Endothelial cell of umbilical vein (primary cell): ENCODE results near the gene PUS1. TPM values are rescaled to one million over a fixed set of nuclear protein-coding genes. Genes with fewer than 3 reads are reported as not detected.
"Not testable (repeated sequence)": the region's sequence is repeated elsewhere in the genome, so short reads cannot be mapped to it uniquely, and the experiment has no call there.

Source experiments
- BruUV-seq: library from RNA; stranded (reverse); fragments of 400-500 nt; replicated peaks from 2 replicates; lab custom pipeline; 2021; lab: Mats Ljungman, UMichigan
- CTCF ChIA-PET: fragments of 300-600, 350-600 bp; sonication (Branson Sonifier 250); formaldehyde crosslinking; loops from one replicate; lab custom pipeline; 2021; ENCODE audit warnings: antibody characterized with exemption, inconsistent platforms; lab: Charles Lee
- POLR2A ChIA-PET: fragments of 300-600, 350-600 bp; sonication (Branson Sonifier 250); formaldehyde crosslinking; loops from one replicate; lab custom pipeline; 2021; ENCODE audit warnings: antibody characterized with exemption, inconsistent platforms; lab: Charles Lee
- DNase-seq: peaks from one replicate; pipeline ENCODE4 v3.0.0-alpha.2; 2011; ENCODE audit warnings: low read depth, low spot score
- FAIRE-seq: peaks from 2 replicates; lab custom pipeline; 2011; peaks lifted over from hg19 to GRCh38; lab: Jason Lieb, UNC
- H2AFZ ChIP-seq: 2 replicates; pipeline ENCODE4 v1.6.0; 2012; ENCODE audit warnings: low read depth, low read length, control low read depth, inconsistent platforms
- H3K27ac ChIP-seq: 2 replicates; pipeline ENCODE4 v1.5.1; 2011; ENCODE audit warnings: low read depth, mild to moderate bottlenecking, control low read depth, low read length, moderate library complexity; ENCODE audit not compliant: insufficient read depth
- H3K27me3 ChIP-seq, 2 experiments: 2 replicates each; pipeline versions ENCODE4 v1.6.0 to v1.6.1; 2011; ENCODE audit warnings: low read length in 2 of 2, mixed read lengths in 1 of 2; ENCODE audit not compliant: control insufficient read depth in 2 of 2, insufficient read depth in 2 of 2
- H3K36me3 ChIP-seq, 2 experiments: 2 replicates in 1 of 2; 3 replicates in 1 of 2; pipeline ENCODE4 v1.5.1; 2011; ENCODE audit warnings: low read length in 2 of 2, mild to moderate bottlenecking in 1 of 2, moderate library complexity in 1 of 2; ENCODE audit not compliant: control insufficient read depth in 2 of 2, insufficient read depth in 2 of 2; ENCODE audit errors: extremely low read depth in 1 of 2
- H3K4me1 ChIP-seq: 3 replicates; pipeline ENCODE4 v1.5.1; 2011; ENCODE audit warnings: mild to moderate bottlenecking, low read length; ENCODE audit not compliant: control insufficient read depth, insufficient read depth; ENCODE audit errors: extremely low read depth
- H3K4me2 ChIP-seq: 2 replicates; pipeline ENCODE4 v1.6.1; 2011; ENCODE audit warnings: low read length, control low read depth, mixed read lengths; ENCODE audit not compliant: insufficient read depth
- H3K4me3 ChIP-seq, 3 experiments: fragments of 200-600 bp in 1 of 3; sonication (generic), shearing (Covaris generic) in 1 of 3; replicated peaks in 1 of 3; 2 replicates each; pipeline ENCODE4 v1.5.1; 2011 to 2016; ENCODE audit warnings: control low read depth in 3 of 3, low read length in 3 of 3, mild to moderate bottlenecking in 2 of 3, inconsistent platforms in 1 of 3, low read depth in 1 of 3, moderate library complexity in 1 of 3; ENCODE audit not compliant: insufficient read depth in 1 of 3
- H3K79me2 ChIP-seq: 2 replicates; pipeline ENCODE4 v1.6.0; 2012; ENCODE audit warnings: low read length, inconsistent platforms; ENCODE audit not compliant: control insufficient read depth, insufficient read depth
- H3K9ac ChIP-seq: replicated peaks from 2 replicates; pipeline ENCODE3; 2011; ENCODE audit warnings: low read length, control low read depth; ENCODE audit not compliant: insufficient read depth; ENCODE audit errors: extremely low read depth
- H3K9me1 ChIP-seq: replicated peaks from 3 replicates; pipeline ENCODE4 v1.6.0; 2011; ENCODE audit warnings: mild to moderate bottlenecking, low read length; ENCODE audit not compliant: control insufficient read depth, insufficient read depth; ENCODE audit errors: extremely low read depth
- H3K9me3 ChIP-seq: replicated peaks from 2 replicates; pipeline ENCODE4 v1.5.1; 2012; ENCODE audit warnings: low read length, inconsistent platforms; ENCODE audit not compliant: control insufficient read depth, insufficient read depth
- H4K20me1 ChIP-seq: replicated peaks from 2 replicates; pipeline ENCODE3; 2011; ENCODE audit warnings: mild to moderate bottlenecking, low read length; ENCODE audit not compliant: control insufficient read depth, insufficient read depth; ENCODE audit errors: extremely low read depth
- EZH2 ChIP-seq: IDR thresholded peaks from 2 replicates; pipeline ENCODE4 v1.6.1; 2012; ENCODE audit warnings: borderline replicate concordance, low read depth, mild to moderate bottlenecking, moderate library complexity, low read length, inconsistent platforms; ENCODE audit not compliant: severe bottlenecking
- FOS ChIP-seq: IDR thresholded peaks from 2 replicates; pipeline ENCODE4 v1.6.1; 2011; ENCODE audit warnings: mild to moderate bottlenecking, low read length, moderate library complexity, borderline replicate concordance; ENCODE audit not compliant: insufficient read depth
- GATA2 ChIP-seq: IDR thresholded peaks from 2 replicates; pipeline ENCODE4 v1.7.0; 2011; ENCODE audit warnings: low read depth, mild to moderate bottlenecking, moderate library complexity, mixed read lengths, low read length; ENCODE audit not compliant: insufficient read length, insufficient read depth
- MYC ChIP-seq: IDR thresholded peaks from one replicate; pipeline ENCODE4 v1.6.1; 2011; ENCODE audit warnings: mild to moderate bottlenecking, low read depth, low read length
- POLR2A ChIP-seq: IDR thresholded peaks from 2 replicates; pipeline ENCODE4 v1.6.1; 2012; ENCODE audit warnings: low read depth, mild to moderate bottlenecking, control low read depth, low read length
- dilution Hi-C: fragments of 300-500 bp; cut with MboI; formaldehyde crosslinking; loops from one replicate; pipeline ENCODE4 v1.15.0; 2019; ENCODE audit warnings: low sequenced_read_pairs; ENCODE audit not compliant: extremely low pct_ligation_motif_present
- intact Hi-C: fragments of 100-400 bp; cut with micrococcal nuclease; formaldehyde crosslinking; loops from one replicate; pipeline ENCODE4 v1.10.0; 2022
- polyA plus RNA-seq, 4 experiments: library from polyadenylated mRNA; depleted of rRNA in 3 of 4; stranded (reverse) in 3 of 4; unstranded in 1 of 4; fragments of >200 nt; gene quantifications; 2 replicates each; pipeline versions ENCODE4 v1.2.1 to v1.2.3, GENCODE V29; 2011 to 2012; ENCODE audit warnings: missing spikeins in 1 of 4
- total RNA-seq: library from RNA; stranded (reverse); gene quantifications from 2 replicates; pipeline ENCODE4 v1.2.3, GENCODE V29; 2021

PUS1 gene
- total and polyA plus RNA-seq, 2 donors (not counting 3 experiments of a cell fraction or from before 2014, with no cell fraction given) = 33.9 to 52.2 TPM

GRCh38 chr12:131983554-131983953 lies 54.5 kb downstream of the PUS1 start:
- peaks cover 15 to 26% of the 10 kb centered on the region in 2 experiments for H3K36me3 ChIP-seq
- CTCF ChIA-PET = no interaction called here

GRCh38 chr12:131984334-131984733 lies 55.3 kb downstream of the PUS1 start:
- dilution Hi-C loops = no loop called here
- no TSS peak for BruUV-seq

More at GRCh38 chr12:131983554-131983953, 54.5 kb downstream of the PUS1 start:
- H3K4me1 ChIP-seq = no peaks in the 10 kb centered on the region
- no peaks in the 10 kb centered on the region for H3K9me1 ChIP-seq
- POLR2A ChIA-PET = no interaction called here
- intact Hi-C loops (no loop called here), dilution Hi-C loops (no loop called here)
- H3K27me3 ChIP-seq = no peaks in the 10 kb centered on the region
- no peak for TF ChIP-seq FOS
- no peak for TF ChIP-seq EZH2
- TF ChIP-seq MYC = no peak
- TF ChIP-seq GATA2 = no peak
- no peak overlapping the region for H2AFZ ChIP-seq
- H3K9ac ChIP-seq = no peak overlapping the region
- H4K20me1 ChIP-seq = no peaks in the 10 kb centered on the region
- DNase-seq (no peak), FAIRE-seq (no peak)
- H3K4me3 ChIP-seq = no peak overlapping the region
- no peaks in the 10 kb centered on the region for H3K9me3 ChIP-seq
- H3K79me2 ChIP-seq = no peaks in the 10 kb centered on the region
- H3K27ac ChIP-seq = no peak overlapping the region
- no TSS peak for BruUV-seq
- no peak overlapping the region for H3K4me2 ChIP-seq

GRCh38 chr12:131985510-131985875 lies 56.4 kb downstream of the PUS1 start:
- H3K4me3 ChIP-seq, DNase-seq, H3K9me1 ChIP-seq, H3K27me3 ChIP-seq, intact Hi-C loops, H3K9me3 ChIP-seq, POLR2A ChIA-PET, H4K20me1 ChIP-seq, BruUV-seq, H3K27ac ChIP-seq, H3K9ac ChIP-seq, dilution Hi-C loops, H3K4me2 ChIP-seq, H2AFZ ChIP-seq, FAIRE-seq, H3K4me1 ChIP-seq, H3K79me2 ChIP-seq: not testable (repeated sequence)
- CTCF ChIA-PET = interaction anchor here (0.8 kb wide), 1 partner anchor 134 kb away, joined by 3 read pairs; no protein-coding TSS in a partner anchor
- H3K36me3 ChIP-seq = peaks cover 15 to 35% of the 10 kb centered on the region in 2 experiments

More at GRCh38 chr12:131984334-131984733, 55.3 kb downstream of the PUS1 start:
- POLR2A ChIA-PET = no interaction called here
- H3K4me1 ChIP-seq = no peaks in the 10 kb centered on the region
- H3K27me3 ChIP-seq = no peaks in the 10 kb centered on the region
- H3K9me3 ChIP-seq = no peaks in the 10 kb centered on the region
- no peak overlapping the region for H3K9ac ChIP-seq
- H3K4me3 ChIP-seq = no peak overlapping the region
- no peak for TF ChIP-seq POLR2A
- intact Hi-C loops = no loop called here
- H3K4me2 ChIP-seq = no peak overlapping the region
- CTCF ChIA-PET = no interaction called here
- DNase-seq (no peak), FAIRE-seq (no peak)
- no peaks in the 10 kb centered on the region for H3K79me2 ChIP-seq
- no peaks in the 10 kb centered on the region for H3K9me1 ChIP-seq
- no peaks in the 10 kb centered on the region for H4K20me1 ChIP-seq
- H3K36me3 ChIP-seq = peaks cover 15 to 32% of the 10 kb centered on the region in 2 experiments
- H2AFZ ChIP-seq = no peak overlapping the region
- H3K27ac ChIP-seq = no peak overlapping the region
